HCT116 (cell line): ENCODE data around the gene KIAA0930. TPM values are rescaled to one million over a fixed set of nuclear protein-coding genes. Genes with fewer than 3 reads are reported as not detected.

Source experiments
- ATAC-seq: fragments of 200-7000 bp; cut with Tn5 transposase; 2 replicates; pipeline ENCODE4 v1.9.1; 2020; ENCODE audit warnings: mild to moderate bottlenecking, moderate library complexity
- BruUV-seq: library from RNA; stranded (reverse); fragments of 400-500 nt; replicated peaks from 2 replicates; lab custom pipeline; 2021; lab: Mats Ljungman, UMichigan
- CTCF ChIA-PET: fragments of 300-600 bp; sonication (Branson Sonifier 250); formaldehyde crosslinking; loops from one replicate; lab custom pipeline; 2021; ENCODE audit warnings: antibody characterized with exemption; lab: Charles Lee
- POLR2A ChIA-PET: fragments of 300-600, 350-600 bp; sonication (Branson Sonifier 250); formaldehyde crosslinking; loops from one replicate; lab custom pipeline; 2021; ENCODE audit warnings: antibody characterized with exemption; lab: Charles Lee
- RAD21 ChIA-PET, 2 experiments: fragments of 300-600 bp; sonication (Branson Sonifier 250); formaldehyde crosslinking; loops; one replicate each; lab custom pipeline; 2023; ENCODE audit warnings: low total read pairs in 2 of 2; ENCODE audit not compliant: uncharacterized antibody in 2 of 2, unreplicated experiment in 2 of 2, low non-redundant PET in 1 of 2; lab: Charles Lee
- DNase-seq: peaks from one replicate; pipeline ENCODE4 v3.0.0-alpha.2; 2010; ENCODE audit warnings: low read depth, low spot score
- H2AFZ ChIP-seq: fragments of 200-600 bp; shearing (Covaris generic), sonication (generic); 2 replicates; pipeline ENCODE4 v1.6.1; 2017; ENCODE audit warnings: low read depth, mixed run types, mixed read lengths, antibody characterized with exemption, low read length; ENCODE audit not compliant: poor library complexity, severe bottlenecking
- H3K27ac ChIP-seq: 2 replicates; pipeline ENCODE4 v1.5.1; 2012; ENCODE audit warnings: low read depth, low read length
- H3K27me3 ChIP-seq: fragments of 200-600 bp; sonication (generic); 2 replicates; pipeline ENCODE4 v1.6.1; 2016; ENCODE audit warnings: mixed run types, low read length, mixed read lengths; ENCODE audit not compliant: insufficient read depth
- H3K36me3 ChIP-seq, 2 experiments: fragments of 200-500 bp in 1 of 2; fragments of 200-600 bp in 1 of 2; sonication (Bioruptor generic) in 1 of 2; sonication (generic) in 1 of 2; 2 replicates each; pipeline versions ENCODE4 v1.5.1 to v1.6.1; 2014 to 2016; ENCODE audit warnings: low read length in 2 of 2, inconsistent platforms in 1 of 2, mixed read lengths in 1 of 2, mixed run types in 1 of 2; ENCODE audit not compliant: insufficient read depth in 2 of 2, control insufficient read depth in 1 of 2
- H3K4me1 ChIP-seq, 2 experiments: fragments of 200-600 bp in 1 of 2; sonication (generic) in 1 of 2; 2 replicates each; pipeline versions ENCODE4 v1.5.1 to v1.6.1; 2012 to 2017; ENCODE audit warnings: low read length in 2 of 2, inconsistent platforms in 1 of 2, mild to moderate bottlenecking in 1 of 2, mixed read lengths in 1 of 2, mixed run types in 1 of 2, moderate library complexity in 1 of 2; ENCODE audit not compliant: insufficient read depth in 2 of 2, control insufficient read depth in 1 of 2
- H3K4me2 ChIP-seq: fragments of 200-600 bp; sonication (generic); 2 replicates; pipeline ENCODE4 v1.6.1; 2017; ENCODE audit warnings: mixed run types, low read length, mixed read lengths
- H3K4me3 ChIP-seq, 2 experiments: fragments of 200-600 bp in 1 of 2; sonication (generic) in 1 of 2; replicated peaks in 1 of 2; 2 replicates each; pipeline ENCODE4 v1.5.1; 2011 to 2016; ENCODE audit warnings: low read length in 2 of 2, control low read depth in 1 of 2, low read depth in 1 of 2, mild to moderate bottlenecking in 1 of 2, mixed read lengths in 1 of 2, mixed run types in 1 of 2
- H3K79me2 ChIP-seq: fragments of 200-600 bp; sonication (generic); 2 replicates; pipeline ENCODE4 v1.6.1; 2017; ENCODE audit warnings: mild to moderate bottlenecking, mixed run types, low read length, moderate library complexity, mixed read lengths; ENCODE audit not compliant: insufficient read depth
- H3K9ac ChIP-seq: fragments of 200-600 bp; sonication (generic); 2 replicates; pipeline ENCODE4 v1.6.1; 2016; ENCODE audit warnings: low read length, mixed read lengths
- H3K9me2 ChIP-seq: fragments of 200-600 bp; sonication (generic), shearing (Covaris generic); 2 replicates; pipeline ENCODE4 v1.6.1; 2017; ENCODE audit warnings: mixed run types, mild to moderate bottlenecking, moderate library complexity; ENCODE audit not compliant: insufficient read depth
- H3K9me3 ChIP-seq, 2 experiments: fragments of 200-500 bp in 1 of 2; fragments of 200-600 bp in 1 of 2; sonication (Bioruptor generic) in 1 of 2; sonication (generic) in 1 of 2; 2 replicates each; pipeline ENCODE4 v1.6.1; 2014 to 2017; ENCODE audit warnings: low read length in 2 of 2, mixed read lengths in 2 of 2, inconsistent platforms in 1 of 2, low read depth in 1 of 2, mild to moderate bottlenecking in 1 of 2, mixed run types in 1 of 2, moderate library complexity in 1 of 2; ENCODE audit not compliant: control insufficient read depth in 1 of 2, insufficient read depth in 1 of 2
- H4K20me1 ChIP-seq: fragments of 200-600 bp; sonication (generic), shearing (Covaris generic); 2 replicates; pipeline ENCODE4 v1.6.1; 2017; ENCODE audit warnings: mixed run types, mild to moderate bottlenecking, moderate library complexity; ENCODE audit not compliant: insufficient read depth
- CBX3 ChIP-seq: IDR thresholded peaks from 2 replicates; pipeline ENCODE4 v1.6.1; 2012; ENCODE audit warnings: low read depth
- CEBPB ChIP-seq: IDR thresholded peaks from 2 replicates; pipeline ENCODE4 v1.6.1; 2012; ENCODE audit warnings: low read depth
- EGR1 ChIP-seq: IDR thresholded peaks from 2 replicates; pipeline ENCODE4 v1.6.1; 2012; ENCODE audit warnings: low read depth
- ELF1 ChIP-seq: IDR thresholded peaks from 2 replicates; pipeline ENCODE4 v1.6.1; 2012; ENCODE audit warnings: low read depth, borderline replicate concordance
- EZH2phosphoT487 ChIP-seq: fragments of 200-600 bp; IDR thresholded peaks from 2 replicates; pipeline ENCODE4 v1.6.1; 2018; ENCODE audit warnings: antibody characterized with exemption, borderline replicate concordance
- FOSL1 ChIP-seq: IDR thresholded peaks from 2 replicates; pipeline ENCODE4 v1.6.1; 2012; ENCODE audit warnings: low read depth
- JUND ChIP-seq: IDR thresholded peaks from 2 replicates; pipeline ENCODE4 v1.6.1; 2012
- POLR2A ChIP-seq: IDR thresholded peaks from 2 replicates; pipeline ENCODE4 v1.7.0; 2011; ENCODE audit warnings: borderline replicate concordance; ENCODE audit not compliant: insufficient read depth, insufficient read length; ENCODE audit errors: extremely low read depth
- POLR2AphosphoS5 ChIP-seq: IDR thresholded peaks from 2 replicates; pipeline ENCODE4 v1.6.1; 2011; ENCODE audit warnings: mild to moderate bottlenecking, low read depth, low read length, moderate library complexity
- RAD21 ChIP-seq: IDR thresholded peaks from 2 replicates; pipeline ENCODE4 v1.6.1; 2012; ENCODE audit warnings: low read depth, mild to moderate bottlenecking
- SP1 ChIP-seq: IDR thresholded peaks from 2 replicates; pipeline ENCODE4 v1.6.1; 2012; ENCODE audit warnings: low read depth
- TCF7L2 ChIP-seq: IDR thresholded peaks from 2 replicates; pipeline ENCODE4 v1.7.0; 2011; ENCODE audit warnings: borderline replicate concordance, inconsistent platforms; ENCODE audit not compliant: insufficient read depth, insufficient read length; ENCODE audit errors: extremely low read depth
- ZFX ChIP-seq: fragments of 450-650 bp; IDR thresholded peaks from 2 replicates; pipeline ENCODE4 v1.6.1; 2017
- ZNF274 ChIP-seq: fragments of 200-500 bp; sonication (Bioruptor generic); IDR thresholded peaks from 2 replicates; pipeline ENCODE4 v1.6.1; 2014; ENCODE audit warnings: mild to moderate bottlenecking, low read depth, low read length, inconsistent platforms
- intact Hi-C: fragments of 100-400 bp; cut with micrococcal nuclease; formaldehyde crosslinking; loops from 2 replicates; pipeline ENCODE4 v1.10.0; 2022
- total RNA-seq: library from RNA; stranded (reverse); gene quantifications from one replicate; pipeline ENCODE4 v1.2.1, GENCODE V29; 2021; ENCODE audit not compliant: unreplicated experiment
- TF ChIP-seq, protein P1 (sequence below), 3 experiments: fragments of 200-600 bp in 1 of 3; sonication (generic) in 1 of 3; IDR thresholded peaks in 2 of 3; conservative IDR thresholded peaks in 1 of 3; 2 replicates each; pipeline ENCODE4 v1.5.1; 2012 to 2017; ENCODE audit warnings: low read depth in 2 of 3, low read length in 2 of 3, antibody characterized with exemption in 1 of 3, borderline replicate concordance in 1 of 3, control low read depth in 1 of 3, mild to moderate bottlenecking in 1 of 3, mixed read lengths in 1 of 3, mixed run types in 1 of 3, moderate library complexity in 1 of 3; ENCODE audit not compliant: insufficient read depth in 1 of 3
- TF ChIP-seq, protein P2 (sequence below): IDR thresholded peaks from 2 replicates; pipeline ENCODE4 v1.6.1; 2011; ENCODE audit warnings: mild to moderate bottlenecking, low read length, moderate library complexity; ENCODE audit not compliant: insufficient replicate concordance; ENCODE audit errors: extremely low read depth
- TF ChIP-seq, protein P3 (sequence below): IDR thresholded peaks from 2 replicates; pipeline ENCODE4 v1.6.1; 2012

The KIAA0930 gene
- total RNA-seq, 1 experiment from 2014 or later: 60.9 TPM

DNA sequence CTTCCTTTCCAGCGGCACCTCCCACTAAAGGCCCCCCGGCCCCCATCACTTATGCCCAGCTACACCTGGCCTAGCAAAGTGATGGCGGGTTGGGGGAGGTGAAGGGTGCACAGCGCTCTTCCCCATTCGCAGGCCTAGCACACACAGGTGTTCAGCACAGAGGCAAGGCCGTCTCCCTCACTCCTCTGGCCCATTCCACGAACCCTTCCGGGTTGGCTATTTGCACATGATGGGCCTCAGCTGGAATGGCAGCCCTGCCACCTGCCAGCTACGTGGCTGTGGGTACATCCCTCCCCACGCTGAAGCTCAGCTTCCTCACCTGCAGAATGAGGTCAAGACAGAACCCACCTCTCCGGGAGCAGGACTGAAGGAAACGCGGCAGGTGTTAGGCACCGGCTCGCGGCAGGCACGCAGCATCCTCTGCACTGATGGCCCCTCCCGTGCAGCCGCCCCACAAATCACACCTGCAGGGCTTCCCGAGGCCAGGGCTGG, 4.8 kb downstream of the KIAA0930 start:
- Histone ChIP-seq H3K27ac (no peak overlapping the region), H3K4me2 (no peak overlapping the region), H3K4me3 (no peak overlapping the region), H2AFZ (no peak overlapping the region), H3K9me3 (no peaks in the 10 kb centered on the region), H3K9ac (no peak overlapping the region), H4K20me1 (no peaks in the 10 kb centered on the region), H3K36me3 (no peaks in the 10 kb centered on the region; a peak in 2 of 4 replicates), H3K27me3 (no peaks in the 10 kb centered on the region), H3K79me2 (peaks cover 38% of the 10 kb centered on the region), H3K9me2 (no peaks in the 10 kb centered on the region), H3K4me1 (peaks cover 7 to 20% of the 10 kb centered on the region in 2 experiments; a peak in 3 of 4 replicates)
- TF ChIP-seq CBX3 (no peak), EGR1 (no peak), SP1 (no peak), RAD21 (no peak), ZNF274 (no peak), CEBPB (no peak)
- no peak for DNase-seq
- BruUV-seq: no TSS peak
- ChIA-PET POLR2A (interaction anchor here (0.6 kb wide), 1 partner anchor 487 kb away, joined by 3 read pairs; no protein-coding TSS in a partner anchor), RAD21 (no interaction called here), CTCF (no interaction called here)
- ATAC-seq: no peak
- intact Hi-C loops: no loop called here

DNA sequence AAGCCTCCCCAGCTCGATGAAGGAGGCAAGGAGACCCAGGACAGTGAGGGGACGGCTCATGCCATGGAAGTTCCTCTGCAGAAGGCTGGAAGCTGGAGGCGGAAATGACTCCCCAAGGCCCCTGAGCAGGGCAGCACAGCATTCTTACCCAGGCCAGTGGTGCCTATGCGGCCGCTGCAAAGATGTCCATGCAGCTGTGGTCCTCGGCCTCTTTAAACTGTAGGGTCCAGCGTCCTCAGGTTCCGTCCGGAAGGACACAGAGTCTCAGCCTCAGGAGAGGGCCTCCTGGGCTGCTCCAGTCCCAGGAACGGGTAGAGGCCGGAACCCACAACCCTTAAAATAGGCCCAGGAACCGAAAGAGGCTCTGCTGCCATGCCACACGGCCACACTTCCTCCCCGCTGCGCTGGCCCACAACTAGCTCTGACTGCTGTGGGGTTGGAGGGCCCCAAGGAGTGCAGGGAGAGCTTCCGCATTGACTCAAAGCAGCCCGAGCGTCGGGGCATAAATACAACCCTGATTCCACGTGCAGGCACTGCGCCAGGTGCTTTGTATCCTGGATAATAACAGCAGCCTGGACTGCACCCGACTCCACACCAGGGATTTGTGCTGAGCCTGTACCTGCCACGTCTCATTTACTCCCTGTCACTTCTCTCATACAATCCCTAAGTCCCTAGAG, 5.5 kb downstream of the KIAA0930 start:
- ChIA-PET CTCF (no interaction called here), RAD21 (no interaction called here), POLR2A (no interaction called here)
- Histone ChIP-seq H3K27me3 (no peaks in the 10 kb centered on the region), H3K79me2 (peaks cover 36% of the 10 kb centered on the region), H4K20me1 (no peaks in the 10 kb centered on the region), H3K36me3 (no peaks in the 10 kb centered on the region; a peak in 2 of 4 replicates), H3K9me3 (no peaks in the 10 kb centered on the region), H2AFZ (no peak overlapping the region), H3K4me3 (no peak overlapping the region), H3K4me2 (no peak overlapping the region), H3K4me1 (peaks cover 7 to 20% of the 10 kb centered on the region in 2 experiments; a peak in 3 of 4 replicates), H3K27ac (no peak overlapping the region), H3K9ac (no peak overlapping the region), H3K9me2 (no peaks in the 10 kb centered on the region)
- intact Hi-C loops: no loop called here
- DNase-seq (no peak), ATAC-seq (no peak)
- no TSS peak for BruUV-seq
- TF ChIP-seq, protein P1, sequence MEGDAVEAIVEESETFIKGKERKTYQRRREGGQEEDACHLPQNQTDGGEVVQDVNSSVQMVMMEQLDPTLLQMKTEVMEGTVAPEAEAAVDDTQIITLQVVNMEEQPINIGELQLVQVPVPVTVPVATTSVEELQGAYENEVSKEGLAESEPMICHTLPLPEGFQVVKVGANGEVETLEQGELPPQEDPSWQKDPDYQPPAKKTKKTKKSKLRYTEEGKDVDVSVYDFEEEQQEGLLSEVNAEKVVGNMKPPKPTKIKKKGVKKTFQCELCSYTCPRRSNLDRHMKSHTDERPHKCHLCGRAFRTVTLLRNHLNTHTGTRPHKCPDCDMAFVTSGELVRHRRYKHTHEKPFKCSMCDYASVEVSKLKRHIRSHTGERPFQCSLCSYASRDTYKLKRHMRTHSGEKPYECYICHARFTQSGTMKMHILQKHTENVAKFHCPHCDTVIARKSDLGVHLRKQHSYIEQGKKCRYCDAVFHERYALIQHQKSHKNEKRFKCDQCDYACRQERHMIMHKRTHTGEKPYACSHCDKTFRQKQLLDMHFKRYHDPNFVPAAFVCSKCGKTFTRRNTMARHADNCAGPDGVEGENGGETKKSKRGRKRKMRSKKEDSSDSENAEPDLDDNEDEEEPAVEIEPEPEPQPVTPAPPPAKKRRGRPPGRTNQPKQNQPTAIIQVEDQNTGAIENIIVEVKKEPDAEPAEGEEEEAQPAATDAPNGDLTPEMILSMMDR (IDR thresholded peaks at IDR 0.05 in 2 of 3, conservative IDR thresholded peaks at IDR 0.05 in 1 of 3; ENCODE audit: borderline replicate concordance in 1 of 3, insufficient read depth in 1 of 3, low read depth in 2 of 3, low read length in 2 of 3): no peak
- no peak for TF ChIP-seq ZFX
- TF ChIP-seq EZH2phosphoT487: no peak
- TF ChIP-seq JUND: no peak
- no peak for TF ChIP-seq FOSL1
- TF ChIP-seq, protein P2, sequence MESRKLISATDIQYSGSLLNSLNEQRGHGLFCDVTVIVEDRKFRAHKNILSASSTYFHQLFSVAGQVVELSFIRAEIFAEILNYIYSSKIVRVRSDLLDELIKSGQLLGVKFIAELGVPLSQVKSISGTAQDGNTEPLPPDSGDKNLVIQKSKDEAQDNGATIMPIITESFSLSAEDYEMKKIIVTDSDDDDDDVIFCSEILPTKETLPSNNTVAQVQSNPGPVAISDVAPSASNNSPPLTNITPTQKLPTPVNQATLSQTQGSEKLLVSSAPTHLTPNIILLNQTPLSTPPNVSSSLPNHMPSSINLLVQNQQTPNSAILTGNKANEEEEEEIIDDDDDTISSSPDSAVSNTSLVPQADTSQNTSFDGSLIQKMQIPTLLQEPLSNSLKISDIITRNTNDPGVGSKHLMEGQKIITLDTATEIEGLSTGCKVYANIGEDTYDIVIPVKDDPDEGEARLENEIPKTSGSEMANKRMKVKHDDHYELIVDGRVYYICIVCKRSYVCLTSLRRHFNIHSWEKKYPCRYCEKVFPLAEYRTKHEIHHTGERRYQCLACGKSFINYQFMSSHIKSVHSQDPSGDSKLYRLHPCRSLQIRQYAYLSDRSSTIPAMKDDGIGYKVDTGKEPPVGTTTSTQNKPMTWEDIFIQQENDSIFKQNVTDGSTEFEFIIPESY: no peak
- no peak for TF ChIP-seq POLR2A
- no peak for TF ChIP-seq CBX3
- TF ChIP-seq, protein P3, sequence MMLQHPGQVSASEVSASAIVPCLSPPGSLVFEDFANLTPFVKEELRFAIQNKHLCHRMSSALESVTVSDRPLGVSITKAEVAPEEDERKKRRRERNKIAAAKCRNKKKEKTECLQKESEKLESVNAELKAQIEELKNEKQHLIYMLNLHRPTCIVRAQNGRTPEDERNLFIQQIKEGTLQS: no peak
- TF ChIP-seq TCF7L2: no peak
- no peak for TF ChIP-seq ELF1
- no peak for TF ChIP-seq POLR2AphosphoS5
- TF ChIP-seq SP1: no peak
- TF ChIP-seq, all 23 proteins: peak for 0
